Measurements from ENCODE around the gene CD28.

Gene CD28

GRCh38 chr2:203719456-203720410 is 13.3 kb downstream of the CD28 start:
- no peak for DNase-seq

- DNase-seq: no peak
These were observed 14.7 kb downstream of the CD28 start for GRCh38 chr2:203720915-203721672.

GRCh38 chr2:203721781-203722300 is 15.4 kb downstream of the CD28 start:
- no peak for DNase-seq

GRCh38 chr2:203722411-203722810 is 16.0 kb downstream of the CD28 start:
- DNase-seq: no peak

- DNase-seq: no peak
These were observed 21.9 kb downstream of the CD28 start for GRCh38 chr2:203728321-203728720.

GRCh38 chr2:203730076-203730729 is 23.8 kb downstream of the CD28 start:
- DNase-seq: no peak

GRCh38 chr2:203730883-203731282 is 24.4 kb downstream of the CD28 start:
- DNase-seq: no peak

GRCh38 chr2:203732092-203732952 is 25.9 kb downstream of the CD28 start:
- DNase-seq: no peak

- DNase-seq: no peak
These were observed 26.6 kb downstream of the CD28 start for GRCh38 chr2:203732953-203733510.

GRCh38 chr2:203733684-203734083 is 27.2 kb downstream of the CD28 start:
- DNase-seq: no peak

GRCh38 chr2:203734276-203734983 is 28.0 kb downstream of the CD28 start:
- no peak for DNase-seq

- no peak for DNase-seq
These were observed 30.9 kb downstream of the CD28 start for GRCh38 chr2:203737360-203737759.

GRCh38 chr2:203739351-203739750 is 32.9 kb downstream of the CD28 start:
- DNase-seq: no peak

- no peak for DNase-seq
These were observed 34.4 kb downstream of the CD28 start for GRCh38 chr2:203740871-203741281.

- no peak for DNase-seq
These were observed 35.1 kb downstream of the CD28 start for GRCh38 chr2:203741566-203741965.

GRCh38 chr2:203743441-203743981 is 37.1 kb downstream of the CD28 start:
- no peak for DNase-seq

GRCh38 chr2:203744091-203744490 is 37.7 kb downstream of the CD28 start:
- DNase-seq: no peak

GRCh38 chr2:203745267-203745666 is 38.8 kb downstream of the CD28 start:
- no peak for DNase-seq

- DNase-seq: no peak
These were observed 42.1 kb downstream of the CD28 start for GRCh38 chr2:203748331-203749126.
